ENCODE measurements around the gene ATP6V1D. TPM values are rescaled to one million over a fixed set of nuclear protein-coding genes. Genes with fewer than 3 reads are reported as not detected.
A peak's percentile ranks its signal among the peaks of the same experiment; 100 is the strongest.
"Not testable (repeated sequence)": the region's sequence is repeated elsewhere in the genome, so short reads cannot be mapped to it uniquely, and the experiment has no call there.

ATP6V1D gene
- polyA plus RNA-seq, 2 of the 4 experiments (the other 2 are of a cell fraction): 81.7 to 104 TPM

- POLR2A ChIA-PET: no interaction called here
- no peak overlapping the region for H3K4me2 ChIP-seq
- no peak for FAIRE-seq
- no peaks in the 10 kb centered on the region for H3K4me1 ChIP-seq
- no peaks in the 10 kb centered on the region for H3K9me3 ChIP-seq
- WGBS (ENCODE audit: missing lambda C conversion rate): 87% methylated on average over 4 of the region's 4 CpGs
- H3K4me3 ChIP-seq: no peak overlapping the region
- no peak for TF ChIP-seq CHD4 (IDR thresholded peaks at IDR 0.05; ENCODE audit: borderline replicate concordance)
- TF ChIP-seq ZNF302 (CRISPR knock-in tag; IDR thresholded peaks at IDR 0.05): no peak
- CTCF ChIA-PET: interaction anchor here (0.7 to 1.7 kb wide), 3 partner anchors 13 to 52 kb away, joined by 3 to 5 read pairs (median 3); partner anchors contain the start of genes ATP6V1D and EIF2S1
- DNase-seq (ENCODE audit: low read depth in 1 of 2, low spot score in 1 of 2): no peak
- no peak overlapping the region for H3K27ac ChIP-seq
- ATAC-seq: no peak
These were observed 15.9 kb downstream of the ATP6V1D start for GRCh38 chr14:67343601-67344230.

GRCh38 chr14:67341231-67341630 lies 18.4 kb downstream of the ATP6V1D start:
- H3K4me2 ChIP-seq; ATAC-seq; CTCF ChIA-PET; H3K4me1 ChIP-seq; POLR2A ChIA-PET; H3K27ac ChIP-seq; DNase-seq (ENCODE audit: low read depth in 1 of 2, low spot score in 1 of 2); FAIRE-seq; H3K9me3 ChIP-seq; H3K4me3 ChIP-seq: not testable (repeated sequence)
- no CpG with 5 or more reads among the region's 31 CpGs for WGBS (ENCODE audit: missing lambda C conversion rate)

GRCh38 chr14:67335781-67336180 lies 23.8 kb downstream of the ATP6V1D start:
- H3K27ac ChIP-seq: no peak overlapping the region
- no peaks in the 10 kb centered on the region for H3K4me1 ChIP-seq
- no peak overlapping the region for H3K4me3 ChIP-seq
- no peak overlapping the region for H3K4me2 ChIP-seq
- no peaks in the 10 kb centered on the region for H3K9me3 ChIP-seq
- CTCF ChIA-PET: interaction anchor here (0.7 kb wide), 1 partner anchor 15 kb away, joined by 4 read pairs; no protein-coding TSS in a partner anchor
- ATAC-seq (peak in 1 of 2 experiments; percentile 54; a peak in 1 of 6 replicates), DNase-seq (ENCODE audit: low read depth in 1 of 2, low spot score in 1 of 2) (peak; percentile 15 to 60), FAIRE-seq (no peak)
- 91% methylated on average over 2 of the region's 2 CpGs for WGBS (ENCODE audit: missing lambda C conversion rate)
- POLR2A ChIA-PET: no interaction called here
- TF ChIP-seq HOXB13 (CRISPR knock-in tag; IDR thresholded peaks at IDR 0.05; ENCODE audit: low read depth): no peak
- TF ChIP-seq CTCF (IDR thresholded peaks at IDR 0.05): peak; percentile 52
- TF ChIP-seq SMC3 (IDR thresholded peaks at IDR 0.05): peak; percentile 30; the same call in 1 of the 3 replicates
- peak; percentile 30 to 58; a peak in 4 of 5 replicates for TF ChIP-seq RAD21 (conservative IDR thresholded peaks at IDR 0.05 in 1 of 2, IDR thresholded peaks at IDR 0.05 in 1 of 2)
- no peak for TF ChIP-seq CEBPB (IDR thresholded peaks at IDR 0.05)

GRCh38 chr14:67332468-67332867 lies 27.1 kb downstream of the ATP6V1D start:
- CTCF ChIA-PET: interaction anchor here (0.6 to 3.3 kb wide), 3 partner anchors 27 to 167 kb away, joined by 3 to 12 read pairs (median 7); partner anchors contain the start of genes ATP6V1D and EIF2S1
- H3K27ac ChIP-seq: no peak overlapping the region
- FAIRE-seq (no peak), DNase-seq (ENCODE audit: low read depth in 1 of 2, low spot score in 1 of 2) (no peak), ATAC-seq (0 out of 6 replicates have a peak, but pooled peaks have one; percentile 30 to 33)
- POLR2A ChIA-PET: no interaction called here
- H3K4me3 ChIP-seq: no peak overlapping the region
- WGBS (ENCODE audit: missing lambda C conversion rate): 84% methylated on average over 5 of the region's 5 CpGs
- no peak for TF ChIP-seq POLR2A (IDR thresholded peaks at IDR 0.05; ENCODE audit: low read length)
- TF ChIP-seq HOXB5 (CRISPR knock-in tag; IDR thresholded peaks at IDR 0.05): no peak
- TF ChIP-seq CHD4 (IDR thresholded peaks at IDR 0.05; ENCODE audit: borderline replicate concordance): no peak
- TF ChIP-seq MAZ (IDR thresholded peaks at IDR 0.05; ENCODE audit: borderline replicate concordance, low read depth, low read length): no peak
- TF ChIP-seq BCL3 (IDR thresholded peaks at IDR 0.05): no peak
- no peak for TF ChIP-seq FOSB (CRISPR knock-in tag; IDR thresholded peaks at IDR 0.05)
- no peak for TF ChIP-seq RARB (CRISPR knock-in tag; IDR thresholded peaks at IDR 0.05)
- TF ChIP-seq HES2 (IDR thresholded peaks at IDR 0.05): no peak
- no peak for TF ChIP-seq REST (IDR thresholded peaks at IDR 0.05)
- TF ChIP-seq HEYL (CRISPR knock-in tag; IDR thresholded peaks at IDR 0.05): no peak
- no peak overlapping the region for H3K4me2 ChIP-seq
- no peaks in the 10 kb centered on the region for H3K4me1 ChIP-seq
- H3K9me3 ChIP-seq: no peaks in the 10 kb centered on the region
